Activated CD4-positive, alpha-beta T cell treated with anti-CD3 and anti-CD28 coated beads, Interleukin-2, Interleukin-6, amounts not matched to agents 100 ng/mL and 50 ng/mL, durations not matched to agents 16 hours and 8 hours (primary cell): ENCODE data around the gene C16orf82.
"Not testable (repeated sequence)": the region's sequence is repeated elsewhere in the genome, so short reads cannot be mapped to it uniquely, and the experiment has no call there.

ENCODE experiments used
- DNase-seq: peaks from one replicate; pipeline ENCODE4 v3.0.0-alpha.2; 2020

Gene C16orf82

DNA sequence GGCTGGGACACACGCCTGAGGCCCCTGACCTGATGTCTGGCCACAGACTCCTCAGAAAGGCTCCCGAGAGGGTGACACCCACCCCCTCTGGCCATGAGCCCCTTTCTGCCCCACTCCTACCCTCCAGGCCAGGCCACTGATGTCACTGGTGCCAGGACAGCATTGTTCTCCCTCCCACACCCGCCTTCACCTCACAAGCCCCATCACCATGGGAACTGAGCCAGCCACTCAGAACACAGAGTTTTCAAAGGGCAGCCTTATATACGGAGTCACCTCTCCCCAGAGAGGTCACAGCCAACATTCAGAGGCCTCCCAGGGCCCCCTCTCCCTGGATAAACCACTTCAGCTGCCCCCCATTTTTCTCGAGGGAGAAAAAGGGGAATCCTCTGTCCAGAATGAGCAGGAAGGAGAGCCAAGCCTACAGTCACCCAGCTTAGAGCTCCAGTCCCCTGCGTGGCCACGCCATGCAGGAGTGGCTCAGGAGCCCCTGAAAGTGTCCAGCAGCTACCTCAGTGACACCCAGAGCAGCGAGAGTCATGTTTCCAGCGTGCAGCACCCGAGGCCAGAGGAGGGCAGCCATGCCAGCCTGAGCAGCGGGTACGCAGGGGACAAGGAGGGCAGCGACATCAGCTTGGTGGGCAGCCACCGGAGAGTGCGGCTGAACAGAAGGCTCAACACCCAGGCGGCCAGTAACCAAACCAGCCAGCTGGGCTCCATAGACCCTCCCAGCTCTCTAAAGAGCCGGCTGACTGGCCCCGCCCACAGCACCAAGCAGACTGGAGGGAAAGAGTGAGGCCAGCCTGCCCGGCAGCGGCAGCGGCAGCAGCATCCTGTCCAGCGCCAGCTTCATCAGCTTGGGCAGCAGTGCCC lies at the start of gene C16orf82:
Gene C16orf82 (plus strand): TSS at position 260 of the 870 bp plus-strand sequence.
- no peak for DNase-seq

DNA sequence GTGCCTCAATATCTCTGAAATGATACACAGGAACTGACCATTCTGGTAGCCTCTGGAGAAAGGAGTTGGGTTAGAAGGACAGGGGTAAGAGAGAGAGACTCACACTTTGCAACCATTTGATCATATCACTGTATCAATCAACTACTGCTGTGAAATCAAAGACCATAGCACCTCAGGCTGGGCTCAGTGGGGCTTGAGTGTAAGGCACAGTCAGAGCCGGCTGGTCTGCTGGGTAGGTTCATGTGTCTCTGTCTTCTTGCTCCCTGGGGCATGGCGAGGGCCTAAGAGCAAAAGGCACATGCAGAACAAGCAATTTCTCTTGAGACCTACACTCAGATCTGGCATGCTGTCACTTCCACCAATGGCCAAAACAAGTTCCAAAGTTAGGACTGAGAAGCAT lies 46.7 kb upstream of the C16orf82 start:
- no peak for DNase-seq

DNA sequence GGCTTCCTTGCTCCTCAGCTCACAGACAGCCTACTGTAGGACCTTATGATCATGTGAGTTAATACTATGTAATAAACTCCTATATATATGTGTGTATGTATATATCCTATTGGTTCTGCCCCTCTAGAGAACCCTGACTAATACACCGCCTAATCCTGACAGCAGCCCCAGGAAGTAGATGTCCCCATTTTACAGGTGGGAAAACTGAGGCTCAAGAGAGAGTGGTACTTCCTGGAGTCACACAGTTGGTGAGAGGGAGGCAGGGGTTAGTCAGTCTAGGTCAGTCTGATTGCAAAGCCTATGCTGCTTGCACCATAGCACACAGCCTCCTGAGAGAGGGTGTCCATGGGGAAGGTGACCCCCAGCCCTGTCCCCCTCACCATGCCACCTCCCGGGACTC lies 42.7 kb upstream of the C16orf82 start:
- no peak for DNase-seq

DNA sequence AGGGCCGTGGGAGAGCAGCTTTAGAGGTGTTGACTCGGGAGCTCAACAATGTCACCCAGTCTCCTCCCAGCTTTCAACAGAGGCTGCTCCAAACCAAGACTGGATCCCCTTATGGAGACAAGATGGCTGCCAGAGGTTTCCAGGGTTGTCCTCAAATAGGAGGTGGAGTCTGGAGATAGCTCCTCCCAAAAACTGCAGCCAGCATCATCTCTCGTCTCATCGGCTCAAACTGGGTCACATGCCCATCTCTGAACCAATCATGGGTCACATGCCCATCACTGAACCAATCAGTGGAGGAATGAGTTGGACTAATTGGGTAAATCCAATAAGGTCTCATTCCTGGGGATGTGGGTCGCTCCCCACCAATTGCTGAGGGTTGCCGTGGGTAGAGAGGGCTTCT lies 41.1 kb upstream of the C16orf82 start:
- no peak for DNase-seq

DNA sequence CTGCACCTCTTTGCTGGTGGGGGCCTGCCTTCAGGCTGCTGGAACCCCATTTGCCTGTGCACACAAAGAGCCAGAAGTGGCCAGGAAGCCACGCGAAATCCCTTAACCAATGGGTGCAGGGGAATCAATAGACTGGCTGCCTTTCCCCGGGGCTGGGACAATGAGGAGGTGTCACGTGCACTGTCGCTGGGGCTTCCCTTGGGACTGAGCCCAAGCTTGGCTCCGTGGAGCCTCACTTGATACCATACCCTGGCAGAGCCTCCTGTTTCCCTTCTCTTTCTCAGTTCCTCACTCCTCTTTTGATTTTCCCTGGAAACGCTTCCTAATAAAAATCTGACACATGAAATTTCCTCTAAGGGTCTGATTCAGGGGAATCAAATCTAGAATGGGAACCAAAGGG lies 38.8 kb upstream of the C16orf82 start:
- DNase-seq: no peak

DNA sequence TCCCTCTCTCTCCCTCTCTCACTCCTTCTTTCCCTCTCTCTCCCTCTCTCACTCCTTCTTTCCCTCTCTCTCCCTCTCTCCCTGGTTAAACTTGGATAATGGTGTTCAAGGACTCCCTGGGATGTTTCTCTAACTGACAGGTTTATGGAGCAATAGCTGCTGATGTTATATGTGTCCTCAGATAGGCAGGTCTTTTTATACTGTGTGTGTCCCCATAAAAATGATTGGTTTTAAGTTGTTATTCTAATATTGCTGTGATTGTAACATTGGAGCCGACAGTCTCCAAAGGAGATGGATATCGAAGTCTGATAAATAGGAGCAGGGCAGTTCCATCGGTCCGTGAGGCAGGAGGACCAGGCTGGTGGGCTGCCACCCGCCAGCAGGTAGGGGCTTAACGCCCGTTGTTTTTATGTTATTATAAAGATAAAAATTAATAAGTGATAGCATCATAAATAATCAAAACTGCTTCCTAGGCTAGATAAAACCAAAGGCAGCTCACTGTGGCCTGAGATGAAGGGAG lies 38.1 kb upstream of the C16orf82 start:
- DNase-seq: no peak

DNA sequence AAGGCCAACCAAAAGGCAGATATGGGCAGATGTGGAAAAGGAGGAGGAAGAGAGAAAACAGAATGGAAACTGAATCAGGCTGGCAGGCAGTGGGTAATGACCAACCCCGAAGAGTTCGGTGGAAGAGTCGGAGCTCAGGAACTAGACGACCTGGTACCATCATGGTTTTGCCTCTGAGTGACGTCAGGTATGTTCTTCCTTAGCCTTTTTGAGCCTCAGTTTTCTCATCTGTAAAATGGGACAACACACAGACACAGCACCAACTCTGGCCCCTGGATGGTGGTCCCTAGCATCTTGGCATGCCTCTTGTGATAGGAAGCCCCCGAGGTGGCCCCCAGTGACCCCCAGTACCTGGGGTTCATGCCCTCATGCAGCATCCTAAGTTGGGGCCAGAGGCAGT lies 37.2 kb upstream of the C16orf82 start:
- DNase-seq: no peak

DNA sequence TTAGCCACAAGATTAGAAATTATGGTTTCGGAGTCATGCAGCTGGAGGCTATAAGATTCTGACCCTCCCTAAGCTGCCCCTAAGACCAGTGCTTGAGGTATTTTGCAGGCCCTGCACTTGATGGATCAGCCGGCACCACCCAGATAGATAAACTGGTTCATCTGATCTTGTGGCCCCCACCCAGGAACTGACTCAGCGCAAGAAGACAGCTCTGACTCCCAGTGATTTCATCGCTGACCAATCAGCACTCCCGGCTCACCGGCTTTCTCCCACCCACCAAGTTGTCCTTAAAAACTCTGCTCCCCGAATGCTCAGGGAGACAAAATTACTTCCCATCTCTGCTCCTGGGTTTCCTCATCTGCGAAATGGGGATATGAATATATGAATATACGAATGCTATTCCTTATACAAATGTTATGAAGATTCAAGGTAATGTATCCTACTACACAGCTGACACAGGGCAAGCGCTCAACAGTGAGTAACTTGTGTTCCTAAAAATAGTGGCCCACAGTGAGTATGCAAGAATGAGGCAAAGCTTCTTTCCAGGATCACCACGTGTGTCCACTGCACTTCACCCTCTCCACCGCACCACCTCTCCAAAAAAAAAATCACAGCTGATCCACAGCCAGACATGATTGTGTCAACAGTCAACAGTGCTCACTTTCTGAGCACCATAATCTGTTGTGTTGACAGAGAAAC lies 33.3 kb upstream of the C16orf82 start:
- no peak for DNase-seq

DNA sequence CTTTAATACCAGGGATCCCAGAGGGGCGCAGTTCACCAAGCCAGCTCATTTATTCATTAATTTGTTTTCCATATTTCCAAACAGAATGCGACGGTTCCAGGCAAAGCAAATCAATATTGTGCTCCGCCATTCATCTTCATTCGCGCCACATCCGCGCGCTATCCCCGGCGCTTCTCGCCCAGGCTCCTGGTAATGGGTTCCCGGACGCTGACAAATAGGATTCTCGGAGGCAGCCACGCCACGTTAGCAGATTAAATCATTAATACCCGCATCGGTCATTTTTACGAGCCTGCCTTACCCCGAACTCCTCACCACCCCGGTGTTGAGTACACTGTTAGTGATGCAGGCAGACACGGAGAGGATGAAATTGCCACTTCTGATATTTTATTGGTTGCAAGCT lies 26.0 kb upstream of the C16orf82 start:
- no peak for DNase-seq

DNA sequence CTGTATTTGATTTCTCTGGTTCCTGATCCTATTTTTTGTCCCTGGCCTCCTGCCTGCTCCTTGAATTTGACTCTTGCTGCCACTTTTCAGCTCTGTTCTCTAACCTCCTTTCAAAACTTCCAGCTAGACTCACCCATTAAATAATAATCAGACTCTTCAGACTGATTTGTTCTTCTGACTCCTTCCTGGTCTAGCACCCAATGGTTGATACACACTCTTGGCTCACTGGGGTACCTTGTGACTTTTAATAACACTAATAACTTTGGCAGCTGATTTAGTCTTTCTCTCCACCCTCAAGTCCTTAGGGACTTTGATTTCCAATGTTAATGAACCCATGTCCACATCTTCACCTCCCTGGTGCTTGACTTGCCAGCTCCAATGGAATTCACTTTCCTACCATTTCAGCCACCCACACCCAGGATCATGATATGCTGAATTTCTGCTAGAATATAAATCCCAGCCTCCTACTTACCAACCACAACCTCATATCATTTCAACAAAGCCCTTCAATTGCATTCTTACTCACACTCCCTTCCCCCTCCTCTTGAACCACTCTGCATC lies 19.7 kb upstream of the C16orf82 start:
- DNase-seq: no peak

DNA sequence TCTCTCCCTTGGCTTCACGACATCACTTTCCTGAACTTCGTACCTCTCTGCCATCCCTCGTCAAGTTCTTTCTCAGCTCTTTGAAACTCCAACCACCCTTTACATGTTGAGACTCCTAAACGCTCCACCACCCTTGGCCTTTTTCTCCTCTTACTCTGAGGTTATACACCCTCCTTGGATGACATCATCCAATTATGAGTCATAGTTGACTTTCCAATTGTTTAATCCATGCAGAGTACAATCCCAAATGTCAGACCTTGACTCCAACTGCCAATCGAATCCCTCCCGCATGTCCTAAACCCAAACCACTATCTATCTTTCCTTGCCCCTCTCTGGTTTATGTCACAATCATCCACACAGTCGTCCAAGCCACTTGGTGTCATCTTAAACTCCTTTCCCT lies 18.4 kb upstream of the C16orf82 start:
- DNase-seq: no peak

DNA sequence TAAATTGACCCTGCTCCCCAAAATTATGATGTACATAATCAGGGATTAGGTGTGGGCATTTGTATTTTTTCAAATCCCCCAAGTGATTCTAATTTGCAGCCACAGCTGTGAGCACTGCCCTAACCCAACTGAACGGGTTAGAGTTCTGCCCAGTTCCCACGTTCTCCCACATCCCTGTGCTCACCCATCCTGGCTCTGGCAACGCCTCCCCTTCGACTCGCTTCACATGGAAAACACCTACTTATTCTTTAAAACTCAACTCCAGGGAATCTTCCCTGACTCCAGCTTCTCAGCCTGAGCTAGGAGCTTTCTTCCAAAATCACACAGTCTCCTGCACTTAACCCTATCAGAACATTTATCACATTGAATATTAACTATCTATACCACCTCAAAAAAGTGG lies 17.6 kb upstream of the C16orf82 start:
- DNase-seq: no peak

DNA sequence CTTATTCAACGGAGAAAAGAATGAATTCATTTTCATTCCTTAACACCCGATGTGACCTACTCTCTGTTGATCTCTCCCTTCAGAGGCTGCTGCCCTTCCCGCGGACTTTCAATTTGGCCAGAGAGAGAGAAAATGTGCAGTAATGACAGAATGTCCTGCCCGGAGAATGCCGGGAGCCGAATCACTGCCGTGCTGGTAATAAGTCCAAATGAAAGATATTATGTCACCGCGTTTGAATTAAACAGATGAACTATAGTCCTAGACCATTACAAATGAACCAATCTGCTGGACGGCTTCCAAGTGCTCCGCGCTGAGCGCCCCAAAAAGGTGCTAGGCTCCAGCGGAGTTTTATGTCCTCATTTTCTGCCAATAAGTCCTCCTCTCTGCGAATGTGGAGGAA lies 14.7 kb upstream of the C16orf82 start:
- no peak for DNase-seq

DNA sequence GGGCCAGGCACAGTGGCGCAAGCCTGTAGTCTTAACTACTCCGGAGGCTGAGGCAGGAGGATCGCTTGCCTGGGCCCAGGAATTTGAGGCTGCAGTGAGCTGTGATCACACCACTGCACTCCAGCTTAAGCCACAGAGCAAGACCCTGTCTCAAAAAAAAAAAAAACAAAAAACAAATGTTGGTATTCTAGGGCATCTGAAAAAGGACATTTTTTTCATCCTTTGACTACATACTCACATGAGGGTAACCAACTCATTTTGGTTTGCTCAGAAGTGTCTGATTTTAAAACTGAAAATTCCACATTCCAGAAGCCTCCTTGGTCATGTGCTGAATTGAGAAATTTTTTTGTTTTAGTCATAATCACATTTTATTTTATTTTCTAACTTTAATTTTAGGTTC lies 12.7 kb upstream of the C16orf82 start:
- DNase-seq: no peak

DNA sequence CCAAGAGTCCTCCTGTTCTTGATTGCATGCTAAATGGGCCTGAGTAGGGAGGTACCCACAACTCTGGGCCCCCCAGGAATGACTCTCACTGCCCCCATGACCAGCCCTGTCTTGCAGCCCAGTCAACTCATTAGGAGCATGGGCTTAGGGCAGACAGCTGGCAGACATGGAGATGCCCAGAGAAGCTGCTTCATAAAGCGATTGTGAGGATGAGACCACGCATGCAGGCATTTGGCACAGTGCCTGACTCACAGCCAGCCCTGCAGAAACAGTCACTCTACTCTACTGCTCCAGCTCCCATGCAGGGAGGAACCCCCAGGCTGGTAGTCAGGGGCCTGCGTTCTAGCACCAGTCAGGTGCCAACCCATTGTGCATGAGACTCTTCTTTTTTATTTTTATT lies 8.4 kb upstream of the C16orf82 start:
- no peak for DNase-seq

DNA sequence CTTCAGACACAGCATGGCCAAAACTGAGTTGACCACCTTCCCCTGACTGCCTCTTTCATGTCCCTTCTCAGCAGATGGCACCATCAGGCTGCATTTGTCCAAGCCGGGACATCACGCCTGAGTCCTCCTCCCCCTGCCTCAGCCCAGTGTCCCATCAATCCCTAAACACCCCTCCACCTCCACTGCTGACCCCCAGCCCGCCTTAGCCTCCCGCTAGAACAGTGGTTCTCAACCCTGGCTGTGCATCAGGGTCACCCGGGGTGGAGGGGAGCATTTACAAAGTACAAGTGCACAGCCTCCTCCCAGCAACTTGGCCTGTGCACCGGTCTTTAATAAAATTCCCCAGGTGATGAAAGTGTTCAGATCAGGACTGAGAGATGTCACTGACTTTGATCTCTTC lies 4.0 kb downstream of the C16orf82 start:
- no peak for DNase-seq

DNA sequence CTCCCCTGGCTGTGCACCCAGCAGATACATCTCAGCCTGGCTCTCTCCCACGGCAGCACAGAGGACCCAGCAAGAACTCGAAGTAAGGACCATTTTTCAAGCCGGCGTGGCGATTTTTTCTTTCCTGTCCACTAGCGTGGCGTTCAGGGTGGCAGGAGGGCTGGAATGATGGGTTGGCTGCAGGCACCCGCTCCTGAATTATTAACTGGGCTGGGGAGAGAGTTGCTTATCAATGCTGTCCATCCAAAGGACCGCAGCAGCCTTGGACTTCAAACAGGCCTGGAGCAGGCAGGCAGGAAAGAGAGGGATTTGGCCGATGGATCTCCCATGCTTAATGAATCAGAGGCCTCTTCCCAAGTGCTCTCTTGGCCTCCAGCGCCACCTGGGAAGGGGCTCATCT lies 7.0 kb downstream of the C16orf82 start:
- no peak for DNase-seq

DNA sequence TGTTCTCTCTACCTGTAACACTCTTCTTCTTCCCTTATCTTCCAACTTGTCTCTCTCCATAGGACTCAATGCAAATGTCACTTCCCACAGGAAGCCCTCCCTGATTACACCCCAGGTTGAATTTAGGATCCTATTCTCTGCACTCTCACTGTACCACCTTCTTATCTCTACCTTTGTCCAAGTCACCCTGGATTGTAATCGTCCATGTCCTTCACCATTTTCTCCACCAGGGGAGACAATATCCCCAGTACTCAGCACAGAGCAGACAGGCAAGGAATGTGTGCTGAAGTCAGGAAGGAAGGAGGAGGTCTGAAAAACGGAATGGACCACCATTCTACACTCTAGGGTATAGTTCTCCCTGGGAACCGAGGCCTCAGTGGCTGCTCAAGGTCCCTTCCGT lies 14.2 kb downstream of the C16orf82 start:
- DNase-seq: no peak

DNA sequence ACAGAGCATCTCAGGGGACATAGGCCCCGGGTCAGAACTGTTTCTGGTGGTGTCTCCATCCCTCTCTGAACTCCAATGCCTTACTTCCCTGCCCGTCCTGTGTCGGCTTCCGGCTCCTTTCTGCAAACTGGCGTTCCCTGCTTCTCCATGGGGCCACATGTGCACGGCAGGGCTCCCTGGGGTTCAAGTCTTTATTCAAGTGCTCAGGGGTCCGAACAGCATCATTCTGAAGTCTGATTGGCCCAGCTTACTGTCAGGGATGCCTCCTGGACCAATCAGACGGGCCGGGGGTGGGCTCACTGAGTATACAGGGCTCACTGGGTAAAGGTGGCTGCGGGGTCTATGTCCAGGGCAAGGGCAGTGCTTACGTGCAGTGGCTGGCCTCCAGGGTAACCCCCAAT lies 17.1 kb downstream of the C16orf82 start:
- DNase-seq: no peak

DNA sequence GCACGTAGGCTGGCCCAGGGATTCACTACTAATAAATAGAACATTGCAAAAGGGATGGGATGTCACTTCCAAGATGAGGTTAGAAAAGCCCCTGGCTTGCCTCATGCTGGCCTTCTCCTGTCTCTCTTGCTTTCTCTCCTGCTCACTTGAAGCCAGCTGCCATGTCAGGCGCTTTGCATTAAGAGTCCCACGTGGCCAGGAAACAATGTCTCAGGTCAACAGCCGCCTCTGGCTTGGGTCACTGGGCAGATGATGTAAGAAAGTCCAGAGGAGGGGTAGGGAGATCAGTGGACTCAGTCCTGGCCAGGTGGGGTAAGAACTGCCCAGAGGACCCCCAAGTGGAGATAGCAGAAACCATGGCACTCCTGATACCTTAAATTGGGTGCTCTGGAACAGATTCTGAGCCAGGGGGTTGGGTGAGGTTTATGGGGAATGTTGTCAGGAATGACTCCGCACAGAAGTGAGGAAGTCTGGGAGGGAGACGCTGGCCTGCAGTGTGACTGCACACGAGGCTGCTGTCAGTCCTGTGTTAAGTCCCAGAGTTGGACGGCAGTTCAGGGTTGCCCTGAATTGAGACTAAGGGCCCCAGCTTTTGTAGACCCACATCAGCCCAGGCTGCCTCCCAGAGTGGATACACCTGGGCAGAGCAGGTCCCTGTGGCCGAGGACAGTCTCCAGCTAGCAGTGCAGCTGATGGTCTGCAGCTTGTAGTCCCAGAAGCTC lies 17.7 kb downstream of the C16orf82 start:
- DNase-seq: no peak

DNA sequence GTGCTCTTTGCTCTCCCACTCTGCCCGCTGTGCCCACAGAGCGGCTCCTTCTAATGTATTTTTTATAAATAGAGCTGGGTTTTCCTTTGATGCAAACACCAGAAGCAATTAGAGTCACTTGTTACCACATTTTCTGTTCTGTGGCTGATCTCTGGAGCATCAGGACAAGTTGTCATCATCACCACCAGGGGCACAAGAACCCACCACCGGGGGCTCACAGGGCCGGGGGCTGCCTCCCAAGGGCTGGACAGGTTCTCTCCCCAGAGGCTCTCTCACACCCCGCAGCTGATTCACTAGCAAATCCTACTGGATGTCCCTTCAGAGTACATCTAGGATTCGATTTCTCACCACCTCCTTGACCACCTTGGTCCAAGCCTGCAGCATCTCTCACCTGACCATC lies 18.5 kb downstream of the C16orf82 start:
- no peak for DNase-seq

DNA sequence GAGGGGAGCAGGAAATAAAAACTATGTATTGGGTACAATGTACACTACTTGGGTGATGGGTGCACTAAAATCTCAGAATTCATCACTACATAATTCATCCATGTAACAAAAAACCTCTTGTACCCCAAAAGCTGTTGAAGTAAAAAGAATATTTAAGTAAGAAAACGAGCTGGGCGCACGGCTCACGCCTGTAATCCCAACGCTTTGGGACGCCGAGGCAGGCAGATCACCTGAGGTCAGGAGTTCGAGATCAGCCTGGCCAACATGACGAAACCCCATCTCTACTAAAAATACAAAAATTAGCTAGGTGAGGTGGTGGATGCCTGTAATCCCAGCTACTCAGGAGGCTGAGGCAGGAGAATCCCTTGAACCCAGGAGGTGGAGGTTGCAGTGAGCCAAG lies 19.3 kb downstream of the C16orf82 start:
- DNase-seq: not testable (repeated sequence)

DNA sequence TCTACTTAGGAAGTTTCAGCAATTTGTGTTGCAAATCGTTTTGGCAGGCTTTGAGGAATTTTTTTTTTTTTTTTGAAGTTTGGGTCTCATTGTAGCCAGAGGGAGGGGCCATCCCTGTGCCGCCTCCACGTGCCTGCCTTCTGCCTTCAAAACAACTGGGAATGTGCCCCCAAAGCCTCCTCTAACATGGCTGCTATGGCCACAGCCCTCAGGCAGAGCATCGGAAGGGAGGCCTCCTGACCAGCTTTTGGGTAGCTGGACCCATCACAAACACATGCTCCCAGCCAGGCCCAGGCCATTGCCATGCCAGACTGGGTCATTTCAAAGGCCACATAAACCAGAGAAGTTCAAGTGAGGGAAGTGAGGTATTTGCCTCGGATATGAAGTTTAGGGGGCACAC lies 21.5 kb downstream of the C16orf82 start:
- no peak for DNase-seq
